Mesothelial cell of epicardium (in vitro differentiated cells): ENCODE measurements around the gene CMIP. TPM values are rescaled to one million over a fixed set of nuclear protein-coding genes. Genes with fewer than 3 reads are reported as not detected.

Source experiments
- DNase-seq, 2 experiments: peaks; one replicate each; pipeline ENCODE4 v3.0.0; 2021; ENCODE audit warnings: low spot score in 2 of 2; ENCODE audit not compliant: unreplicated experiment in 2 of 2
- H3K27ac Mint-ChIP-seq: 2 replicates; pipeline ENCODE4 v1.8.0; 2021; ENCODE audit warnings: mixed read lengths
- H3K27me3 Mint-ChIP-seq: 2 replicates; pipeline ENCODE4 v1.8.0; 2021; ENCODE audit warnings: low read depth, mixed read lengths
- H3K36me3 Mint-ChIP-seq: 2 replicates; pipeline ENCODE4 v1.8.0; 2021; ENCODE audit warnings: mixed read lengths
- H3K4me1 Mint-ChIP-seq: 2 replicates; pipeline ENCODE4 v1.8.0; 2021; ENCODE audit warnings: mixed read lengths
- H3K4me3 Mint-ChIP-seq: 2 replicates; pipeline ENCODE4 v1.8.0; 2021; ENCODE audit warnings: mild to moderate bottlenecking, moderate library complexity, mixed read lengths
- H3K9me3 Mint-ChIP-seq: 2 replicates; pipeline ENCODE4 v1.8.0; 2021; ENCODE audit warnings: mixed read lengths
- total RNA-seq: library from RNA; stranded (reverse); gene quantifications from 3 replicates; pipeline ENCODE4 v1.2.1, GENCODE V29; 2021
- TF ChIP-seq, protein P1 (sequence below): fragments of 200-600 bp; sonication (generic); IDR thresholded peaks from one replicate; pipeline ENCODE4 v1.5.0; 2021; ENCODE audit warnings: antibody characterized with exemption; ENCODE audit not compliant: unreplicated experiment

The CMIP gene
- total RNA-seq, 1 donor from 2014 or later: 71.0 TPM

DNA sequence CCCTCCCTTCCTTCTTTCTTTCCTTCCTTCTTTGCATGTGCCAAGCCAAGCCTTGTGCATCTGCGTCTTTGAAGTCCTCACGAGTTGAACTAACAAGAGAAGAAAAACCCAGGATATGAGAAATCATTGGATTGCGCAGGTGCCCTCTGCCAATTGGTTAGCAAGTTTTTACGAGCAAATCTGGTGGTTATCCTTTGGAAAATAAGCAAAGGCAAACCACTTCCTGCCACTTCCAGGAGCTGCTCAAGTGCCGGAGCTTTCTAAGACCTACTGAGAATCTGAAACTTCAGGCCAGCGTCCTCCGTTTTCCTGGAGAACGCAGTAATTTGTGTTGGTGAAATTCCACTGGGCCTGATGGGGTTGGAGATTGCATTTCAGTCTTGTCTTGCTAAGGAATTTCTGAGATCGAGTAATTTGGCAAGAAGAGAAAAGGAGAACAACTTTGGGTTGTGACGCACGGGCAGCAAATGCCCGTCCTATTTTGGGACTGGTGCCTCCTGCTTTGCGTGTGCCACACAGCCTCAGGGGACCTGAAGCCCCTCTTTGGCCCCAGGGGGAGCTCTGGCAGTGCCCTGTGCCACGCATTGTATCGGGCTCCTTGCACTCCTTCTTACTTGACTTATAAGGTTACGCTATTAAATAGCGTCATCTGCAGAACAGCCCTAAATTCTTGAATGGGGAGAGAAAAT lies 56.4 kb downstream of the CMIP start:
- Mint-ChIP-seq H3K9me3 (no peaks in the 10 kb centered on the region), H3K36me3 (no peaks in the 10 kb centered on the region), H3K27ac (peak overlapping the region; percentile 85), H3K4me3 (no peak overlapping the region), H3K27me3 (no peaks in the 10 kb centered on the region), H3K4me1 (peaks cover 44% of the 10 kb centered on the region)
- no peak for DNase-seq
- TF ChIP-seq, protein P1, sequence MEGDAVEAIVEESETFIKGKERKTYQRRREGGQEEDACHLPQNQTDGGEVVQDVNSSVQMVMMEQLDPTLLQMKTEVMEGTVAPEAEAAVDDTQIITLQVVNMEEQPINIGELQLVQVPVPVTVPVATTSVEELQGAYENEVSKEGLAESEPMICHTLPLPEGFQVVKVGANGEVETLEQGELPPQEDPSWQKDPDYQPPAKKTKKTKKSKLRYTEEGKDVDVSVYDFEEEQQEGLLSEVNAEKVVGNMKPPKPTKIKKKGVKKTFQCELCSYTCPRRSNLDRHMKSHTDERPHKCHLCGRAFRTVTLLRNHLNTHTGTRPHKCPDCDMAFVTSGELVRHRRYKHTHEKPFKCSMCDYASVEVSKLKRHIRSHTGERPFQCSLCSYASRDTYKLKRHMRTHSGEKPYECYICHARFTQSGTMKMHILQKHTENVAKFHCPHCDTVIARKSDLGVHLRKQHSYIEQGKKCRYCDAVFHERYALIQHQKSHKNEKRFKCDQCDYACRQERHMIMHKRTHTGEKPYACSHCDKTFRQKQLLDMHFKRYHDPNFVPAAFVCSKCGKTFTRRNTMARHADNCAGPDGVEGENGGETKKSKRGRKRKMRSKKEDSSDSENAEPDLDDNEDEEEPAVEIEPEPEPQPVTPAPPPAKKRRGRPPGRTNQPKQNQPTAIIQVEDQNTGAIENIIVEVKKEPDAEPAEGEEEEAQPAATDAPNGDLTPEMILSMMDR: no peak

DNA sequence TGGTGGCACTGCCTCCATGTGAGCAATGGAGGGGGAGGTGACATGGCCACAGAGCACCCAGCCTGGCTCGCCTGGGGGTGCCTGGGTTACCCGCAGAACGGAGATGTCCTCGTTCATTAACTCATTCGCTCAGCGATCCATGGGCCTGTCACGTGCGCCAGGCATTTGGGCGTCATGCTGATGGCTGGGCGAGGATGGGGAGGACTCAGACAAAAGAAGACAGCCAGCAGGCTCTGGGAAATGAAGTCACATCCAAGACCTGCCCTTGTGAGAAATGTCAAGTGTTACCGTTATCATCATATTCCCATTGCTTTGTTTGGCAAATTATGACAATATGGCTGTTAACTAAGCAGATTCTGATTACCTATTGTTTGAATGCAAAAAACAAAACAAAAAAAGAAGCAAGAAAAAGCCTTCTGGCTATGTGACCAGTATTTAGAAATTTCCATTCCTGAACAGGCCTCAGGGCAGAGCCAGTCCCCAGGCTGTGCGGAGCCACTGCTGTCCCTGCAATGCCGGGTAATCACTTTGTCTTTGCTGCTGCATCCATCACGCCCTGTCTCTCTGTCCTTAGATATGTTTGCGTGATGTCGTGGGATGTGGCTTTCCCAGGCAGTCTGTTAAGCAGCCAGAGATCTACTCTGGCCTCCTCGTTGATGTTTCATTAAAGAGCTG lies 57.9 kb downstream of the CMIP start:
- H3K9me3 Mint-ChIP-seq: no peaks in the 10 kb centered on the region
- DNase-seq: no peak
- no peak overlapping the region for H3K4me3 Mint-ChIP-seq
- H3K27ac Mint-ChIP-seq: peak overlapping the region; percentile 74
- H3K36me3 Mint-ChIP-seq: no peaks in the 10 kb centered on the region
- H3K4me1 Mint-ChIP-seq: peaks cover 41% of the 10 kb centered on the region
- TF ChIP-seq, protein P1: no peak
- H3K27me3 Mint-ChIP-seq: no peaks in the 10 kb centered on the region

DNA sequence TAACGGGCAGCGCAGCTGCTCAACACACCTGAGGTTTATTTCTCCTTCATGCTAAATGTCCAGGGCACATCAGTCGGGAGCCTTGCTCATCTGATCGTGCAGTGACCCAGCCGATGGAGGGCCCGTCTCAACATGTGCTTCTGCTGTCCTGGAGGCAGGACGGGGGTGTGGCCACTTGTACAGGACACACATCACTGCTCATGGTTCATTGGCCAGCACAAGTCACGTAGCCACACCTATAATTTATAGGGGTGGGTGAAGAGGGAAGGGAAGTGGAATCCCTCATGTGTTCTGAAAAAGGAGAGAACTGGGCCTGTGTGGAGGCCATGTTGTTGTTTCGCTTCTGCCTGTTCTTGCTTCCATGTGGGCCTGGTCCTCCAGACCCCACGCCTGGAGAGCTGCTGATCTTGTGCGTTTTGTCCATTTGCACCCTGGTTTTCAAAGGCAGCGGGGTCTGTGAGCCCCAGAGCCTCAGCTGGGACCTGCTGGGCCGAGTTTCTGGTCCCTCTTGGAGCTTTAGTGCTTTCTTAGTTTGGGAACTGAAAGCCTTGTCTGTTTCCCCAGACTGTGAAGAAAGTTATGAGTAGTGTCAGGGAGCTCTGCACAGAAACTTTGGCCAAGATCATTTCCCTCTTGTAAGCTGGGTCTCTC lies 60.5 kb downstream of the CMIP start:
- TF ChIP-seq, protein P1: no peak
- Mint-ChIP-seq H3K27me3 (no peaks in the 10 kb centered on the region), H3K9me3 (no peaks in the 10 kb centered on the region), H3K36me3 (no peaks in the 10 kb centered on the region), H3K4me3 (no peak overlapping the region), H3K27ac (peak overlapping the region; percentile 86), H3K4me1 (peaks cover 29% of the 10 kb centered on the region)
- no peak for DNase-seq

DNA sequence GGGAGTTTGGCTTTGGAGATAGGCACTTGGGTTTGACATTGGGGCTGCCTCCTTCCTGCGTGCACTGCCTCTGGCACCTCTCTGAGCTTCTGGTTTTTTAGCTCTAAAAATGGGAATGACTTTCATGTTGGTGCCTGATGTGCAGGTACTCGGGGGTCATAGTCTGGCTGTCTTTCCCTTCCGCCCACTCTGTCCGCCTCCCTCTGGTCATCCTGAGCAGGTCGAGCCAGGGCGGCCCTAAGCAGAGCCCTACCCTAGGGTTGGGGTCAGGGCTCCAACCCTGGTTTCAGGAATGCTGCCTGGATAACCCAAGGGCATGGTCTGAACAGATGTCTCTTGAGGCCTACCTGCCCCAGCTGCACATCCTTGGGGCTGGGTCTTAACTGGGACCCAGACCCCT lies 64.8 kb downstream of the CMIP start:
- peaks cover 22% of the 10 kb centered on the region for H3K4me1 Mint-ChIP-seq
- no peak overlapping the region for H3K4me3 Mint-ChIP-seq
- peaks cover 10% of the 10 kb centered on the region for H3K36me3 Mint-ChIP-seq

DNA sequence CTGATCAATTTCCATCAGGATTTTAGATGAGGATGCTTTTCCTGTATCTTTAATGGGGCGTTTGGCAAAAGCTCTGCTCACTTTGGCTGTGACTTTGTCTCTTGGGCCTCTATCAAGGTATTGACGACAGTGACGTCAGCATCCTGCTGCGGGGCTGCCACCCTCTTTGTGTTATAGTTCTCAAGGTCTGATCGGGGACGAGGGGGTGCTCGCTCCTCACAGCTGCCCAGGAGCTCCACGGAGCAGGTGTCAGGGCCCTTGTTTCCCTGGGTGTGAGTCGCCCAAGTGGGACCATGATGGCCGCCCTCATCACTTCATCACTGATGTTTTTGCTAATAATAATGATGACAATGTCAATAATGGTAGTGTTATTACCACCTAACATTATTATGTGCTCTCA lies 65.4 kb downstream of the CMIP start:
- H3K36me3 Mint-ChIP-seq: peaks cover 10% of the 10 kb centered on the region
- TF ChIP-seq, protein P1: no peak
- no peak for DNase-seq
- no peak overlapping the region for H3K27ac Mint-ChIP-seq
- H3K4me3 Mint-ChIP-seq: no peak overlapping the region
- peaks cover 17% of the 10 kb centered on the region for H3K4me1 Mint-ChIP-seq
- H3K27me3 Mint-ChIP-seq: no peaks in the 10 kb centered on the region
- peaks cover 6% of the 10 kb centered on the region for H3K9me3 Mint-ChIP-seq

More for the DNA sequence above, 64.8 kb downstream of the CMIP start:
- Mint-ChIP-seq H3K27ac (no peak overlapping the region), H3K9me3 (peaks cover 6% of the 10 kb centered on the region), H3K27me3 (no peaks in the 10 kb centered on the region)
- TF ChIP-seq, protein P1: no peak
- no peak for DNase-seq
